H1 (cell line): ENCODE results near the gene RAD52. TPM values are rescaled to one million over a fixed set of nuclear protein-coding genes. Genes with fewer than 3 reads are reported as not detected.

ENCODE experiments used
- BACH1 ChIP-seq: IDR thresholded peaks from 2 replicates; pipeline ENCODE4 v1.6.1; 2012; ENCODE audit warnings: low read length, improper control_type of control experiment
- EZH2 ChIP-seq: fragments of 200-600 bp; sonication (generic); IDR thresholded peaks from 2 replicates; pipeline ENCODE4 v1.7.1; 2012; ENCODE audit warnings: low read depth, mild to moderate bottlenecking, moderate library complexity, low read length, inconsistent platforms; ENCODE audit not compliant: severe bottlenecking
- POLR2AphosphoS5 ChIP-seq: IDR thresholded peaks from 2 replicates; pipeline ENCODE4 v1.6.1; 2011; ENCODE audit warnings: low read depth, low read length
- SP4 ChIP-seq: IDR thresholded peaks from 2 replicates; pipeline ENCODE4 v1.6.1; 2012; ENCODE audit warnings: low read length, inconsistent platforms
- TBP ChIP-seq: IDR thresholded peaks from 2 replicates; pipeline ENCODE4 v1.6.1; 2011; ENCODE audit warnings: low read depth, low read length, improper control_type of control experiment
- polyA plus RNA-seq, 7 experiments: library from polyadenylated mRNA; depleted of rRNA in 3 of 7; stranded (reverse) in 5 of 7; unstranded in 2 of 7; fragments of >200 nt in 5 of 7; fragments of 200-250 nt in 2 of 7; gene quantifications; 1 replicate in 5 of 7; 2 replicates in 1 of 7; 4 replicates in 1 of 7; pipeline versions ENCODE4 v1.2.1 to v1.2.3, GENCODE V29; 2011 to 2013; ENCODE audit warnings: missing spikeins in 2 of 7, mixed read lengths in 2 of 7
- total RNA-seq: library from RNA; stranded (reverse); fragmentation: NEBNext Ultra II Directional; extraction: Animal tissue kit (Norgen Biotek cat#: 25700); gene quantifications from 2 replicates; pipeline ENCODE4 v1.2.1, GENCODE V29; 2021
- TF ChIP-seq, protein P1 (sequence below): fragments of 300-600 bp; sonication (generic); IDR thresholded peaks from 2 replicates; pipeline ENCODE4 v1.7.1; 2012; ENCODE audit warnings: low read length, moderate library complexity, mild to moderate bottlenecking, inconsistent platforms; ENCODE audit not compliant: insufficient replicate concordance
- TF ChIP-seq, protein P2 (sequence below): IDR thresholded peaks from 2 replicates; pipeline ENCODE4 v1.6.1; 2011; ENCODE audit warnings: low read depth, mild to moderate bottlenecking, low read length; ENCODE audit not compliant: insufficient read depth

The RAD52 gene
- total and polyA plus RNA-seq, 2 of the 8 experiments (the other 6 are each of a cell fraction or from before 2014, with no cell fraction given), result 12.5 to 14.3 TPM

DNA sequence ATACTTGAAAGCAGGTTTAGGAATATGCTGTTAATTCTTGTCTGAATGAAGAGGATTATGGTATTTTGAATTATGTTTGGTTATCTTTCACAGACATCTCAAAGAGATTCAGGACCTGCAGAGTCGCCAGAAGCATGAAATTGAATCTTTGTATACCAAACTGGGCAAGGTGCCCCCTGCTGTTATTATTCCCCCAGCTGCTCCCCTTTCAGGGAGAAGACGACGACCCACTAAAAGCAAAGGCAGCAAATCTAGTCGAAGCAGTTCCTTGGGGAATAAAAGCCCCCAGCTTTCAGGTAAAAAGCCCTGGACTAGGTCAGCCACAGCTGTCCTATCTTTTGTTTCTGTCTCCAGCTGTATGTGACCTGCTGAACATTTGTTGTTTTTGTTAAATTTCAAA, 52.1 kb downstream of the RAD52 start (continued):
- TF ChIP-seq, protein P1, sequence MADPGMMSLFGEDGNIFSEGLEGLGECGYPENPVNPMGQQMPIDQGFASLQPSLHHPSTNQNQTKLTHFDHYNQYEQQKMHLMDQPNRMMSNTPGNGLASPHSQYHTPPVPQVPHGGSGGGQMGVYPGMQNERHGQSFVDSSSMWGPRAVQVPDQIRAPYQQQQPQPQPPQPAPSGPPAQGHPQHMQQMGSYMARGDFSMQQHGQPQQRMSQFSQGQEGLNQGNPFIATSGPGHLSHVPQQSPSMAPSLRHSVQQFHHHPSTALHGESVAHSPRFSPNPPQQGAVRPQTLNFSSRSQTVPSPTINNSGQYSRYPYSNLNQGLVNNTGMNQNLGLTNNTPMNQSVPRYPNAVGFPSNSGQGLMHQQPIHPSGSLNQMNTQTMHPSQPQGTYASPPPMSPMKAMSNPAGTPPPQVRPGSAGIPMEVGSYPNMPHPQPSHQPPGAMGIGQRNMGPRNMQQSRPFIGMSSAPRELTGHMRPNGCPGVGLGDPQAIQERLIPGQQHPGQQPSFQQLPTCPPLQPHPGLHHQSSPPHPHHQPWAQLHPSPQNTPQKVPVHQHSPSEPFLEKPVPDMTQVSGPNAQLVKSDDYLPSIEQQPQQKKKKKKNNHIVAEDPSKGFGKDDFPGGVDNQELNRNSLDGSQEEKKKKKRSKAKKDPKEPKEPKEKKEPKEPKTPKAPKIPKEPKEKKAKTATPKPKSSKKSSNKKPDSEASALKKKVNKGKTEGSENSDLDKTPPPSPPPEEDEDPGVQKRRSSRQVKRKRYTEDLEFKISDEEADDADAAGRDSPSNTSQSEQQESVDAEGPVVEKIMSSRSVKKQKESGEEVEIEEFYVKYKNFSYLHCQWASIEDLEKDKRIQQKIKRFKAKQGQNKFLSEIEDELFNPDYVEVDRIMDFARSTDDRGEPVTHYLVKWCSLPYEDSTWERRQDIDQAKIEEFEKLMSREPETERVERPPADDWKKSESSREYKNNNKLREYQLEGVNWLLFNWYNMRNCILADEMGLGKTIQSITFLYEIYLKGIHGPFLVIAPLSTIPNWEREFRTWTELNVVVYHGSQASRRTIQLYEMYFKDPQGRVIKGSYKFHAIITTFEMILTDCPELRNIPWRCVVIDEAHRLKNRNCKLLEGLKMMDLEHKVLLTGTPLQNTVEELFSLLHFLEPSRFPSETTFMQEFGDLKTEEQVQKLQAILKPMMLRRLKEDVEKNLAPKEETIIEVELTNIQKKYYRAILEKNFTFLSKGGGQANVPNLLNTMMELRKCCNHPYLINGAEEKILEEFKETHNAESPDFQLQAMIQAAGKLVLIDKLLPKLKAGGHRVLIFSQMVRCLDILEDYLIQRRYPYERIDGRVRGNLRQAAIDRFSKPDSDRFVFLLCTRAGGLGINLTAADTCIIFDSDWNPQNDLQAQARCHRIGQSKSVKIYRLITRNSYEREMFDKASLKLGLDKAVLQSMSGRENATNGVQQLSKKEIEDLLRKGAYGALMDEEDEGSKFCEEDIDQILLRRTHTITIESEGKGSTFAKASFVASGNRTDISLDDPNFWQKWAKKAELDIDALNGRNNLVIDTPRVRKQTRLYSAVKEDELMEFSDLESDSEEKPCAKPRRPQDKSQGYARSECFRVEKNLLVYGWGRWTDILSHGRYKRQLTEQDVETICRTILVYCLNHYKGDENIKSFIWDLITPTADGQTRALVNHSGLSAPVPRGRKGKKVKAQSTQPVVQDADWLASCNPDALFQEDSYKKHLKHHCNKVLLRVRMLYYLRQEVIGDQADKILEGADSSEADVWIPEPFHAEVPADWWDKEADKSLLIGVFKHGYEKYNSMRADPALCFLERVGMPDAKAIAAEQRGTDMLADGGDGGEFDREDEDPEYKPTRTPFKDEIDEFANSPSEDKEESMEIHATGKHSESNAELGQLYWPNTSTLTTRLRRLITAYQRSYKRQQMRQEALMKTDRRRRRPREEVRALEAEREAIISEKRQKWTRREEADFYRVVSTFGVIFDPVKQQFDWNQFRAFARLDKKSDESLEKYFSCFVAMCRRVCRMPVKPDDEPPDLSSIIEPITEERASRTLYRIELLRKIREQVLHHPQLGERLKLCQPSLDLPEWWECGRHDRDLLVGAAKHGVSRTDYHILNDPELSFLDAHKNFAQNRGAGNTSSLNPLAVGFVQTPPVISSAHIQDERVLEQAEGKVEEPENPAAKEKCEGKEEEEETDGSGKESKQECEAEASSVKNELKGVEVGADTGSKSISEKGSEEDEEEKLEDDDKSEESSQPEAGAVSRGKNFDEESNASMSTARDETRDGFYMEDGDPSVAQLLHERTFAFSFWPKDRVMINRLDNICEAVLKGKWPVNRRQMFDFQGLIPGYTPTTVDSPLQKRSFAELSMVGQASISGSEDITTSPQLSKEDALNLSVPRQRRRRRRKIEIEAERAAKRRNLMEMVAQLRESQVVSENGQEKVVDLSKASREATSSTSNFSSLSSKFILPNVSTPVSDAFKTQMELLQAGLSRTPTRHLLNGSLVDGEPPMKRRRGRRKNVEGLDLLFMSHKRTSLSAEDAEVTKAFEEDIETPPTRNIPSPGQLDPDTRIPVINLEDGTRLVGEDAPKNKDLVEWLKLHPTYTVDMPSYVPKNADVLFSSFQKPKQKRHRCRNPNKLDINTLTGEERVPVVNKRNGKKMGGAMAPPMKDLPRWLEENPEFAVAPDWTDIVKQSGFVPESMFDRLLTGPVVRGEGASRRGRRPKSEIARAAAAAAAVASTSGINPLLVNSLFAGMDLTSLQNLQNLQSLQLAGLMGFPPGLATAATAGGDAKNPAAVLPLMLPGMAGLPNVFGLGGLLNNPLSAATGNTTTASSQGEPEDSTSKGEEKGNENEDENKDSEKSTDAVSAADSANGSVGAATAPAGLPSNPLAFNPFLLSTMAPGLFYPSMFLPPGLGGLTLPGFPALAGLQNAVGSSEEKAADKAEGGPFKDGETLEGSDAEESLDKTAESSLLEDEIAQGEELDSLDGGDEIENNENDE, result no peak
- TF ChIP-seq TBP (no peak), EZH2 (no peak), BACH1 (no peak), POLR2AphosphoS5 (no peak), SP4 (no peak)
- TF ChIP-seq, protein P2, sequence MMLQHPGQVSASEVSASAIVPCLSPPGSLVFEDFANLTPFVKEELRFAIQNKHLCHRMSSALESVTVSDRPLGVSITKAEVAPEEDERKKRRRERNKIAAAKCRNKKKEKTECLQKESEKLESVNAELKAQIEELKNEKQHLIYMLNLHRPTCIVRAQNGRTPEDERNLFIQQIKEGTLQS, result no peak
